GM23338 (cell line): ENCODE measurements around the gene RGP1. TPM values are rescaled to one million over a fixed set of nuclear protein-coding genes. Genes with fewer than 3 reads are reported as not detected.

Source experiments
- ATAC-seq: fragments of 200-7000 bp; cut with Tn5 transposase; 3 replicates; pipeline ENCODE4 v1.9.1; 2020
- DNase-seq: peaks from one replicate; pipeline ENCODE4 v3.0.0-alpha.2; 2015; ENCODE audit warnings: low spot score
- H2AFZ ChIP-seq: fragments of 200-600 bp; sonication (generic); 2 replicates; pipeline ENCODE4 v1.8.0; 2016; ENCODE audit warnings: antibody characterized with exemption, mild to moderate bottlenecking, moderate library complexity
- H3F3A ChIP-seq: fragments of 200-600 bp; sonication (generic); replicated peaks from 2 replicates; pipeline ENCODE4 v1.8.0; 2017; ENCODE audit warnings: antibody characterized with exemption, mixed run types, low read depth
- H3K27ac ChIP-seq: fragments of 200-600 bp; sonication (generic); 2 replicates; pipeline ENCODE4 v1.6.1; 2016; ENCODE audit warnings: low read depth
- H3K27me3 ChIP-seq: fragments of 200-600 bp; sonication (generic); 2 replicates; pipeline ENCODE4 v1.8.0; 2016; ENCODE audit warnings: mild to moderate bottlenecking, mixed run types, moderate library complexity; ENCODE audit not compliant: insufficient read depth
- H3K36me3 ChIP-seq: fragments of 200-600 bp; sonication (generic); 2 replicates; pipeline ENCODE4 v1.8.0; 2016; ENCODE audit warnings: mild to moderate bottlenecking; ENCODE audit not compliant: insufficient read depth
- H3K4me1 ChIP-seq: fragments of 200-600 bp; sonication (generic); 2 replicates; pipeline ENCODE4 v1.8.0; 2016; ENCODE audit warnings: mild to moderate bottlenecking, moderate library complexity; ENCODE audit not compliant: insufficient read depth
- H3K4me2 ChIP-seq: fragments of 200-600 bp; sonication (generic); 2 replicates; pipeline ENCODE4 v1.7.1; 2017; ENCODE audit warnings: mixed run types
- H3K4me3 ChIP-seq: fragments of 200-600 bp; sonication (generic); 2 replicates; pipeline ENCODE4 v1.6.1; 2016; ENCODE audit warnings: mixed run types
- H3K79me2 ChIP-seq: fragments of 200-600 bp; sonication (generic); replicated peaks from 2 replicates; pipeline ENCODE4 v1.8.0; 2017; ENCODE audit warnings: mild to moderate bottlenecking; ENCODE audit not compliant: insufficient read depth
- H3K9me2 ChIP-seq: fragments of 200-600 bp; sonication (generic); 2 replicates; pipeline ENCODE4 v1.8.0; 2017; ENCODE audit not compliant: insufficient read depth
- H4K20me1 ChIP-seq: fragments of 200-600 bp; sonication (generic); replicated peaks from 2 replicates; pipeline ENCODE4 v1.8.0; 2017; ENCODE audit warnings: mild to moderate bottlenecking; ENCODE audit not compliant: insufficient read depth
- H3K27ac Mint-ChIP-seq: 2 replicates; pipeline ENCODE4 v1.8.0; 2020; ENCODE audit warnings: inconsistent platforms, mild to moderate bottlenecking, moderate library complexity, mixed read lengths
- H3K27me3 Mint-ChIP-seq: 3 replicates; pipeline ENCODE4 v1.8.0; 2022; ENCODE audit warnings: low read depth, mild to moderate bottlenecking, moderate library complexity, mixed read lengths, inconsistent platforms; ENCODE audit not compliant: insufficient read depth, poor library complexity
- H3K36me3 Mint-ChIP-seq: 3 replicates; pipeline ENCODE4 v1.8.0; 2021; ENCODE audit warnings: low read depth, mild to moderate bottlenecking, inconsistent platforms, moderate library complexity, mixed read lengths
- H3K4me1 Mint-ChIP-seq: 3 replicates; pipeline ENCODE4 v1.8.0; 2020; ENCODE audit warnings: mild to moderate bottlenecking, inconsistent platforms, mixed read lengths
- H3K4me3 Mint-ChIP-seq: 3 replicates; pipeline ENCODE4 v1.8.0; 2021; ENCODE audit warnings: moderate library complexity, mild to moderate bottlenecking, inconsistent platforms, mixed read lengths
- H3K9me3 Mint-ChIP-seq: 3 replicates; pipeline ENCODE4 v1.8.0; 2020; ENCODE audit warnings: moderate library complexity, mild to moderate bottlenecking, inconsistent platforms, mixed read lengths
- EZH2 ChIP-seq: fragments of 200-600 bp; sonication (generic); IDR thresholded peaks from one replicate; pipeline ENCODE4 v1.8.0; 2017; ENCODE audit warnings: antibody characterized with exemption, mild to moderate bottlenecking, low read depth; ENCODE audit not compliant: unreplicated experiment
- NANOG ChIP-seq: IDR thresholded peaks from 2 replicates; pipeline ENCODE4 v1.6.1; 2016; ENCODE audit warnings: antibody characterized with exemption, borderline replicate concordance
- STAT1 ChIP-seq: IDR thresholded peaks from one replicate; pipeline ENCODE4 v1.6.1; 2016; ENCODE audit warnings: antibody characterized with exemption; ENCODE audit not compliant: unreplicated experiment
- ZNF331 ChIP-seq: fragments of 250-450 bp; sonication (Bioruptor Pico); IDR thresholded peaks from 2 replicates; pipeline ENCODE4 v1.5.0; 2020; ENCODE audit warnings: low read depth, mild to moderate bottlenecking, moderate library complexity
- polyA plus RNA-seq: library from polyadenylated mRNA; unstranded; fragments of >200 nt; fragmentation: Nextera tagmentation; extraction: Ambion mirVana; gene quantifications from 2 replicates; pipeline ENCODE4 v1.2.1, GENCODE V29; 2016
- total RNA-seq: library from RNA; depleted of rRNA; stranded (reverse); fragments of >200 nt; shearing (Covaris generic); gene quantifications from 2 replicates; pipeline ENCODE4 v1.2.3, GENCODE V29; 2014
- TF ChIP-seq, protein P1 (sequence below): IDR thresholded peaks from 2 replicates; pipeline ENCODE4 v1.6.1; 2016; ENCODE audit warnings: antibody characterized with exemption
- TF ChIP-seq, protein P2 (sequence below): IDR thresholded peaks from one replicate; pipeline ENCODE4 v1.6.1; 2018; ENCODE audit warnings: antibody characterized with exemption; ENCODE audit not compliant: unreplicated experiment
- TF ChIP-seq, protein P3 (sequence below), 2 experiments: fragments of 200-600 bp in 1 of 2; sonication (generic) in 1 of 2; conservative IDR thresholded peaks; 2 replicates each; pipeline versions ENCODE4 v1.5.1 to v1.6.1; 2016 to 2017; ENCODE audit warnings: antibody characterized with exemption in 2 of 2, low read depth in 2 of 2, mild to moderate bottlenecking in 2 of 2, moderate library complexity in 1 of 2

The RGP1 gene
- total and polyA plus RNA-seq, 2 experiments from 2014 or later = 2.8 to 16.0 TPM

DNA sequence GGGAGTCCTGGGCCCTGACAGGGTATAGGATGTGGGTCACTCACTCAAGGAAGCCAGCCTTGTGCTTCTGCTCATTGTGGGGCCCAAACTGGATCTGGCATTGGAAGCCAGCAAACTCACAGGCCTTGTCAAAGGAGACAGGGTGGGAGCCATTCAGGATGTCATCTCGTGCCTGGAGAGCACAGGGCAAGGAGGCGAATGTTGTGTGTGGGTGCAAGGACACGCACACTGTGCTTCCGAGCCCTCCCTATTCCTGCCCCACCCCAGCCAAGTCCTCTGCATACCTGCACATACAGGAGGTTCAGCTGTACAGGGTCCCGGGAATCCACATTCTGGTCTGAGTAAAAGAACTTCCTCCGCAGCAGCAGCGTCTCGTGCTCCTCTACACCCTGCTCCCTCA lies 25.2 kb upstream of the RGP1 start (continued):
- TF ChIP-seq, protein P1, sequence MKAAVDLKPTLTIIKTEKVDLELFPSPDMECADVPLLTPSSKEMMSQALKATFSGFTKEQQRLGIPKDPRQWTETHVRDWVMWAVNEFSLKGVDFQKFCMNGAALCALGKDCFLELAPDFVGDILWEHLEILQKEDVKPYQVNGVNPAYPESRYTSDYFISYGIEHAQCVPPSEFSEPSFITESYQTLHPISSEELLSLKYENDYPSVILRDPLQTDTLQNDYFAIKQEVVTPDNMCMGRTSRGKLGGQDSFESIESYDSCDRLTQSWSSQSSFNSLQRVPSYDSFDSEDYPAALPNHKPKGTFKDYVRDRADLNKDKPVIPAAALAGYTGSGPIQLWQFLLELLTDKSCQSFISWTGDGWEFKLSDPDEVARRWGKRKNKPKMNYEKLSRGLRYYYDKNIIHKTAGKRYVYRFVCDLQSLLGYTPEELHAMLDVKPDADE = no peak
- no peak for TF ChIP-seq ZNF331
- TF ChIP-seq NANOG = no peak
- TF ChIP-seq STAT1 = no peak
- TF ChIP-seq, protein P2, sequence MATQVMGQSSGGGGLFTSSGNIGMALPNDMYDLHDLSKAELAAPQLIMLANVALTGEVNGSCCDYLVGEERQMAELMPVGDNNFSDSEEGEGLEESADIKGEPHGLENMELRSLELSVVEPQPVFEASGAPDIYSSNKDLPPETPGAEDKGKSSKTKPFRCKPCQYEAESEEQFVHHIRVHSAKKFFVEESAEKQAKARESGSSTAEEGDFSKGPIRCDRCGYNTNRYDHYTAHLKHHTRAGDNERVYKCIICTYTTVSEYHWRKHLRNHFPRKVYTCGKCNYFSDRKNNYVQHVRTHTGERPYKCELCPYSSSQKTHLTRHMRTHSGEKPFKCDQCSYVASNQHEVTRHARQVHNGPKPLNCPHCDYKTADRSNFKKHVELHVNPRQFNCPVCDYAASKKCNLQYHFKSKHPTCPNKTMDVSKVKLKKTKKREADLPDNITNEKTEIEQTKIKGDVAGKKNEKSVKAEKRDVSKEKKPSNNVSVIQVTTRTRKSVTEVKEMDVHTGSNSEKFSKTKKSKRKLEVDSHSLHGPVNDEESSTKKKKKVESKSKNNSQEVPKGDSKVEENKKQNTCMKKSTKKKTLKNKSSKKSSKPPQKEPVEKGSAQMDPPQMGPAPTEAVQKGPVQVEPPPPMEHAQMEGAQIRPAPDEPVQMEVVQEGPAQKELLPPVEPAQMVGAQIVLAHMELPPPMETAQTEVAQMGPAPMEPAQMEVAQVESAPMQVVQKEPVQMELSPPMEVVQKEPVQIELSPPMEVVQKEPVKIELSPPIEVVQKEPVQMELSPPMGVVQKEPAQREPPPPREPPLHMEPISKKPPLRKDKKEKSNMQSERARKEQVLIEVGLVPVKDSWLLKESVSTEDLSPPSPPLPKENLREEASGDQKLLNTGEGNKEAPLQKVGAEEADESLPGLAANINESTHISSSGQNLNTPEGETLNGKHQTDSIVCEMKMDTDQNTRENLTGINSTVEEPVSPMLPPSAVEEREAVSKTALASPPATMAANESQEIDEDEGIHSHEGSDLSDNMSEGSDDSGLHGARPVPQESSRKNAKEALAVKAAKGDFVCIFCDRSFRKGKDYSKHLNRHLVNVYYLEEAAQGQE = no peak
- no peak for TF ChIP-seq EZH2

DNA sequence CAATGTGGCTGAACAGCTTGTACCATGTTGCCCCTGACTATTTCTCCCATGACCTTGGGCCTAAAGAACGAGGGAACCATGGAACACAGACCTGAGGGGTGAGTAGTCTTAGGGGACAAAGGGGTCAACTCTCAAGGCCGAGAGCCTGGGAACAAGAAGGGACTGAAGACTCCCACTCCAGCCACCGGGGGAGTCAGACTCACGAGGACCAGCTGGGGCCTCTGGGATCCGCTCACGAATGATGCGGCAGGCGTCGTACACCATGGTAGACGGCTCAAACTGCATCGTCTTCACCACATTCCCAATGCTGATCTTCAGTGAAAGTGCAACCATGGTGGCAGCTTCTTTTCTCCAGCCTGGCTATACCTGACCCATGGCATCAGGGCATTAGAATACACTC lies 23.7 kb upstream of the RGP1 start:
- peaks cover 49% of the 10 kb centered on the region for H3K36me3 Mint-ChIP-seq
- peaks cover 2% of the 10 kb centered on the region for H3K27me3 Mint-ChIP-seq
- H3K9me3 Mint-ChIP-seq = no peaks in the 10 kb centered on the region; the same call in 2 of the 3 replicates

More for the DNA sequence above, 23.7 kb upstream of the RGP1 start:
- Histone ChIP-seq H3K27me3 (no peaks in the 10 kb centered on the region), H3K9me2 (no peaks in the 10 kb centered on the region), H3K36me3 (peaks cover 24% of the 10 kb centered on the region), H3K4me3 (no peak overlapping the region), H2AFZ (no peak overlapping the region), H3F3A (no peaks in the 10 kb centered on the region), H3K79me2 (peaks cover 31% of the 10 kb centered on the region), H4K20me1 (peaks cover 4% of the 10 kb centered on the region; the same call in 1 of the 2 replicates), H3K27ac (no peak overlapping the region), H3K4me1 (peaks cover 32% of the 10 kb centered on the region), H3K4me2 (no peak overlapping the region)
- DNase-seq (peak; percentile 55), ATAC-seq (no peak)
- TF ChIP-seq, protein P3, sequence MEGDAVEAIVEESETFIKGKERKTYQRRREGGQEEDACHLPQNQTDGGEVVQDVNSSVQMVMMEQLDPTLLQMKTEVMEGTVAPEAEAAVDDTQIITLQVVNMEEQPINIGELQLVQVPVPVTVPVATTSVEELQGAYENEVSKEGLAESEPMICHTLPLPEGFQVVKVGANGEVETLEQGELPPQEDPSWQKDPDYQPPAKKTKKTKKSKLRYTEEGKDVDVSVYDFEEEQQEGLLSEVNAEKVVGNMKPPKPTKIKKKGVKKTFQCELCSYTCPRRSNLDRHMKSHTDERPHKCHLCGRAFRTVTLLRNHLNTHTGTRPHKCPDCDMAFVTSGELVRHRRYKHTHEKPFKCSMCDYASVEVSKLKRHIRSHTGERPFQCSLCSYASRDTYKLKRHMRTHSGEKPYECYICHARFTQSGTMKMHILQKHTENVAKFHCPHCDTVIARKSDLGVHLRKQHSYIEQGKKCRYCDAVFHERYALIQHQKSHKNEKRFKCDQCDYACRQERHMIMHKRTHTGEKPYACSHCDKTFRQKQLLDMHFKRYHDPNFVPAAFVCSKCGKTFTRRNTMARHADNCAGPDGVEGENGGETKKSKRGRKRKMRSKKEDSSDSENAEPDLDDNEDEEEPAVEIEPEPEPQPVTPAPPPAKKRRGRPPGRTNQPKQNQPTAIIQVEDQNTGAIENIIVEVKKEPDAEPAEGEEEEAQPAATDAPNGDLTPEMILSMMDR (conservative IDR thresholded peaks at IDR 0.05; ENCODE audit: low read depth in 2 of 2) = peak in 1 of 2 experiments; percentile 4; a peak in 1 of 4 replicates
- TF ChIP-seq, protein P2 = no peak
- H3K4me3 Mint-ChIP-seq = no peak overlapping the region
- H3K27ac Mint-ChIP-seq = no peak overlapping the region
- H3K4me1 Mint-ChIP-seq = no peaks in the 10 kb centered on the region; the same call in 1 of the 3 replicates
